H1 (cell line): Measurements from ENCODE around the gene OR2AG2. TPM values are rescaled to one million over a fixed set of nuclear protein-coding genes. Genes with fewer than 3 reads are reported as not detected.

Source experiments
- CTCF ChIA-PET: fragments of 300-600 bp; sonication (Branson Sonifier 250); formaldehyde crosslinking; loops from one replicate; lab custom pipeline; 2021; ENCODE audit not compliant: partially characterized antibody; lab: Charles Lee
- POLR2A ChIA-PET: fragments of 300-600 bp; sonication (Branson Sonifier 250); formaldehyde crosslinking; loops from one replicate; lab custom pipeline; 2021; ENCODE audit warnings: inconsistent platforms; ENCODE audit not compliant: partially characterized antibody; lab: Charles Lee
- DNase-seq, 2 experiments: peaks; one replicate each; pipeline versions ENCODE4 v3.0.0 to v3.0.0-alpha.2; 2010 to 2022; ENCODE audit warnings: low spot score in 2 of 2, low read depth in 1 of 2, mixed read lengths in 1 of 2
- FAIRE-seq: peaks from 2 replicates; lab custom pipeline; 2011; peaks lifted over from hg19 to GRCh38; lab: Jason Lieb, UNC
- H2AFZ ChIP-seq: 2 replicates; pipeline ENCODE4 v1.8.1; 2012; ENCODE audit warnings: low read length, inconsistent platforms
- H2AK5ac ChIP-seq: 2 replicates; pipeline ENCODE4 v1.6.1; 2013; ENCODE audit warnings: low read depth, low read length
- H2BK120ac ChIP-seq: replicated peaks from 2 replicates; pipeline ENCODE3; 2013; ENCODE audit warnings: low read depth, low read length, inconsistent platforms
- H2BK12ac ChIP-seq: 2 replicates; pipeline ENCODE4 v1.6.1; 2013; ENCODE audit warnings: low read depth, low read length
- H2BK15ac ChIP-seq: 2 replicates; pipeline ENCODE4 v1.6.1; 2013; ENCODE audit warnings: low read length
- H2BK20ac ChIP-seq: 2 replicates; pipeline ENCODE4 v1.6.1; 2013; ENCODE audit warnings: low read length
- H2BK5ac ChIP-seq: 2 replicates; pipeline ENCODE4 v1.6.1; 2013; ENCODE audit warnings: low read depth, low read length
- H3K14ac ChIP-seq: 2 replicates; pipeline ENCODE4 v1.6.1; 2013; ENCODE audit warnings: inconsistent platforms; ENCODE audit not compliant: insufficient read length
- H3K18ac ChIP-seq: 2 replicates; pipeline ENCODE4 v1.6.1; 2013; ENCODE audit warnings: low read length; ENCODE audit errors: extremely low read depth
- H3K23ac ChIP-seq: 2 replicates; pipeline ENCODE4 v1.6.1; 2013; ENCODE audit warnings: inconsistent platforms; ENCODE audit not compliant: insufficient read length
- H3K23me2 ChIP-seq: 2 replicates; pipeline ENCODE4 v1.6.1; 2013; ENCODE audit warnings: low read depth, low read length
- H3K27ac ChIP-seq: 2 replicates; pipeline ENCODE4 v1.6.1; 2011; ENCODE audit warnings: low read depth, low read length, inconsistent platforms
- H3K27me3 ChIP-seq, 4 experiments: replicated peaks in 1 of 4; 1 replicate in 1 of 4; 2 replicates in 3 of 4; pipeline versions ENCODE4 v1.6.1 to v1.8.1; 2011 to 2013; ENCODE audit warnings: low read length in 3 of 4, mild to moderate bottlenecking in 3 of 4, inconsistent platforms in 2 of 4, mixed read lengths in 2 of 4, moderate library complexity in 1 of 4; ENCODE audit not compliant: control insufficient read depth in 3 of 4, insufficient read depth in 3 of 4; ENCODE audit errors: extremely low read depth in 1 of 4
- H3K36me3 ChIP-seq, 4 experiments: 2 replicates each; pipeline versions ENCODE4 v1.6.1 to v1.8.1; 2011 to 2013; ENCODE audit warnings: mild to moderate bottlenecking in 4 of 4, low read length in 3 of 4, moderate library complexity in 2 of 4, control low read depth in 1 of 4, inconsistent platforms in 1 of 4; ENCODE audit not compliant: insufficient read depth in 4 of 4, control insufficient read depth in 2 of 4
- H3K4ac ChIP-seq: replicated peaks from 2 replicates; pipeline ENCODE3; 2013; ENCODE audit warnings: low read length, low read depth, mixed read lengths, inconsistent platforms; ENCODE audit not compliant: insufficient read length
- H3K4me1 ChIP-seq, 4 experiments: replicated peaks in 1 of 4; 1 replicate in 1 of 4; 2 replicates in 3 of 4; pipeline versions ENCODE4 v1.6.1 to v1.8.1; 2011 to 2013; ENCODE audit warnings: low read length in 3 of 4, inconsistent platforms in 2 of 4, mixed read lengths in 1 of 4; ENCODE audit not compliant: insufficient read depth in 4 of 4, control insufficient read depth in 3 of 4
- H3K4me2 ChIP-seq, 2 experiments: 2 replicates each; pipeline versions ENCODE4 v1.6.1 to v1.8.1; 2011 to 2013; ENCODE audit warnings: low read depth in 2 of 2, low read length in 2 of 2, control low read depth in 1 of 2, inconsistent platforms in 1 of 2, mild to moderate bottlenecking in 1 of 2; ENCODE audit not compliant: insufficient read depth in 1 of 2
- H3K4me3 ChIP-seq, 4 experiments: fragments of 200-600, 300-600 bp in 1 of 4; sonication (generic), shearing (Covaris generic), sonication (Bioruptor Twin) in 1 of 4; 2 replicates each; pipeline versions ENCODE4 v1.5.1 to v1.8.1; 2011 to 2016; ENCODE audit warnings: low read length in 4 of 4, low read depth in 3 of 4, control low read depth in 2 of 4, inconsistent platforms in 2 of 4, mild to moderate bottlenecking in 2 of 4, mixed read lengths in 1 of 4, moderate library complexity in 1 of 4; ENCODE audit not compliant: insufficient read depth in 2 of 4; ENCODE audit errors: extremely low read depth in 1 of 4
- H3K56ac ChIP-seq: replicated peaks from 2 replicates; pipeline ENCODE3; 2013; ENCODE audit warnings: low read depth, mild to moderate bottlenecking, mixed read lengths, low read length, inconsistent platforms; ENCODE audit not compliant: insufficient read length
- H3K79me1 ChIP-seq: 2 replicates; pipeline ENCODE4 v1.6.1; 2013; ENCODE audit warnings: low read depth, low read length, control low read depth
- H3K79me2 ChIP-seq, 2 experiments: 2 replicates each; pipeline versions ENCODE4 v1.6.1 to v1.8.1; 2012 to 2013; ENCODE audit warnings: low read length in 2 of 2, mild to moderate bottlenecking in 2 of 2, inconsistent platforms in 1 of 2; ENCODE audit not compliant: insufficient read depth in 2 of 2, control insufficient read depth in 1 of 2
- H3K9ac ChIP-seq, 4 experiments: replicated peaks in 1 of 4; 1 replicate in 1 of 4; 2 replicates in 3 of 4; pipeline versions ENCODE4 v1.6.1 to v1.8.1; 2011 to 2013; ENCODE audit warnings: low read depth in 3 of 4, low read length in 3 of 4, control low read depth in 2 of 4, mild to moderate bottlenecking in 2 of 4, moderate library complexity in 2 of 4, inconsistent platforms in 1 of 4; ENCODE audit errors: extremely low read depth in 1 of 4
- H3K9me3 ChIP-seq, 2 experiments: 2 replicates each; pipeline versions ENCODE4 v1.6.1 to v1.8.1; 2012 to 2013; ENCODE audit warnings: mild to moderate bottlenecking in 2 of 2, moderate library complexity in 2 of 2, control low read depth in 1 of 2, inconsistent platforms in 1 of 2, low read depth in 1 of 2, low read length in 1 of 2, mixed read lengths in 1 of 2; ENCODE audit not compliant: insufficient read depth in 2 of 2
- H4K20me1 ChIP-seq, 2 experiments: replicated peaks in 1 of 2; 2 replicates each; pipeline versions ENCODE3 to v1.8.1; 2011 to 2013; ENCODE audit warnings: inconsistent platforms in 2 of 2, low read length in 2 of 2, mild to moderate bottlenecking in 1 of 2; ENCODE audit not compliant: insufficient read depth in 2 of 2, control insufficient read depth in 1 of 2
- H4K5ac ChIP-seq: 2 replicates; pipeline ENCODE4 v1.6.1; 2013; ENCODE audit warnings: low read length, low read depth, mixed read lengths, inconsistent platforms; ENCODE audit not compliant: insufficient read length
- H4K8ac ChIP-seq: 2 replicates; pipeline ENCODE4 v1.8.0; 2013; ENCODE audit warnings: mild to moderate bottlenecking, moderate library complexity, low read length, inconsistent platforms; ENCODE audit not compliant: insufficient read depth; ENCODE audit errors: extremely low read depth
- H4K91ac ChIP-seq: replicated peaks from 2 replicates; pipeline ENCODE3; 2013; ENCODE audit warnings: low read length, mixed read lengths, inconsistent platforms; ENCODE audit not compliant: insufficient read length
- SP4 ChIP-seq: IDR thresholded peaks from 2 replicates; pipeline ENCODE4 v1.6.1; 2012; ENCODE audit warnings: low read length, inconsistent platforms
- SRF ChIP-seq: IDR thresholded peaks from 2 replicates; pipeline ENCODE4 v1.6.1; 2011; ENCODE audit warnings: mild to moderate bottlenecking, low read depth, low read length, moderate library complexity
- TAF7 ChIP-seq: optimal IDR thresholded peaks from 2 replicates; pipeline ENCODE3; 2011; ENCODE audit warnings: low read depth, mild to moderate bottlenecking, inconsistent platforms, low read length, moderate library complexity, borderline replicate concordance
- TEAD4 ChIP-seq: IDR thresholded peaks from 2 replicates; pipeline ENCODE4 v1.6.1; 2012; ENCODE audit warnings: low read depth, low read length, inconsistent platforms, mixed read lengths
- polyA plus RNA-seq, 7 experiments: library from polyadenylated mRNA; depleted of rRNA in 3 of 7; stranded (reverse) in 5 of 7; unstranded in 2 of 7; fragments of >200 nt in 5 of 7; fragments of 200-250 nt in 2 of 7; gene quantifications; 1 replicate in 5 of 7; 2 replicates in 1 of 7; 4 replicates in 1 of 7; pipeline versions ENCODE4 v1.2.1 to v1.2.3, GENCODE V29; 2011 to 2013; ENCODE audit warnings: missing spikeins in 2 of 7, mixed read lengths in 2 of 7
- total RNA-seq: library from RNA; stranded (reverse); fragmentation: NEBNext Ultra II Directional; extraction: Animal tissue kit (Norgen Biotek cat#: 25700); gene quantifications from 2 replicates; pipeline ENCODE4 v1.2.1, GENCODE V29; 2021

OR2AG2 gene
- total and polyA plus RNA-seq, 2 of the 8 experiments (the other 6 are each of a cell fraction or from before 2014, with no cell fraction given) = 0.22 to 0.74 TPM

DNA sequence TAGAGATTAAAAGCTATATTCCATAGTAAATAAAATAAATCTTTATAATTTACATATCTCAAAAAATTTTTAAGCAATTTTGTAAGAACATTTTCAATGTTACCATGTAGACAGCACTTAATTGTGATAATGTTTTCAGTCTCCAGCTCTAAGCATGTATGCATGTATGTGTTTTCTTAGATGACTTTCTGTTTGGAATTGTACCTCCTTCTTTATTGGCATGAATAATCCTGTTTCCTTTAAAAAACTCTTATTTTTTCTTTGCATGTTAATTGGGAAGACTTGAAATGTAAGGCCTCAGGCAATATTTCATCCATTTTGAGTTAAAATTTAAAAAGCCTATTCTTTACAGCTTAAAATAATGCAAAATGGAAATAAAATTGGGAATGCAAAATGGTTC lies 9.1 kb upstream of the OR2AG2 start:
- no peaks in the 10 kb centered on the region for H3K79me2 ChIP-seq
- no peak overlapping the region for H4K91ac ChIP-seq
- H3K36me3 ChIP-seq = no peaks in the 10 kb centered on the region
- H2AFZ ChIP-seq = no peak overlapping the region
- H2AK5ac ChIP-seq = no peak overlapping the region
- no peaks in the 10 kb centered on the region for H3K9me3 ChIP-seq
- H3K14ac ChIP-seq = no peak overlapping the region
- CTCF ChIA-PET = interaction anchor here (0.6 to 1.8 kb wide), 3 partner anchors 22 to 31 kb away, joined by 3 to 5 read pairs (median 4); no protein-coding TSS in a partner anchor
- no peak overlapping the region for H3K56ac ChIP-seq
- H2BK12ac ChIP-seq = no peak overlapping the region
- no peaks in the 10 kb centered on the region for H3K4me1 ChIP-seq
- no peak overlapping the region for H2BK5ac ChIP-seq
- no peaks in the 10 kb centered on the region for H3K23me2 ChIP-seq
- H4K5ac ChIP-seq = no peak overlapping the region
- H2BK120ac ChIP-seq = no peak overlapping the region
- no peak overlapping the region for H3K4me2 ChIP-seq
- DNase-seq (no peak), FAIRE-seq (no peak)
- H2BK15ac ChIP-seq = no peak overlapping the region
- no peak overlapping the region for H4K8ac ChIP-seq
- H3K27ac ChIP-seq = no peak overlapping the region
- H4K20me1 ChIP-seq = no peaks in the 10 kb centered on the region
- no peak overlapping the region for H3K4ac ChIP-seq
- no peak overlapping the region for H2BK20ac ChIP-seq
- H3K27me3 ChIP-seq = no peaks in the 10 kb centered on the region
- H3K18ac ChIP-seq = no peak overlapping the region
- H3K4me3 ChIP-seq = no peak overlapping the region
- no peaks in the 10 kb centered on the region for H3K79me1 ChIP-seq
- no peak overlapping the region for H3K9ac ChIP-seq
- no peak for TF ChIP-seq TAF7
- no peak for TF ChIP-seq SRF
- TF ChIP-seq TEAD4 = no peak
- TF ChIP-seq SP4 = no peak
- no peak overlapping the region for H3K23ac ChIP-seq
- POLR2A ChIA-PET = no interaction called here
